Activated CD4-positive, alpha-beta T cell treated with anti-CD3 and anti-CD28 coated beads, Interleukin-2, amount 50 U/mL, for 24 hours (primary cell): ENCODE measurements around the gene SPON1.
"Not testable (repeated sequence)": the region's sequence is repeated elsewhere in the genome, so short reads cannot be mapped to it uniquely, and the experiment has no call there.

Experiments
- DNase-seq, 2 donors: peaks; one replicate each; pipeline ENCODE4 v3.0.0-alpha.2; 2020; ENCODE audit warnings: low read depth in 1 of 2, low spot score in 1 of 2

Gene SPON1

DNA sequence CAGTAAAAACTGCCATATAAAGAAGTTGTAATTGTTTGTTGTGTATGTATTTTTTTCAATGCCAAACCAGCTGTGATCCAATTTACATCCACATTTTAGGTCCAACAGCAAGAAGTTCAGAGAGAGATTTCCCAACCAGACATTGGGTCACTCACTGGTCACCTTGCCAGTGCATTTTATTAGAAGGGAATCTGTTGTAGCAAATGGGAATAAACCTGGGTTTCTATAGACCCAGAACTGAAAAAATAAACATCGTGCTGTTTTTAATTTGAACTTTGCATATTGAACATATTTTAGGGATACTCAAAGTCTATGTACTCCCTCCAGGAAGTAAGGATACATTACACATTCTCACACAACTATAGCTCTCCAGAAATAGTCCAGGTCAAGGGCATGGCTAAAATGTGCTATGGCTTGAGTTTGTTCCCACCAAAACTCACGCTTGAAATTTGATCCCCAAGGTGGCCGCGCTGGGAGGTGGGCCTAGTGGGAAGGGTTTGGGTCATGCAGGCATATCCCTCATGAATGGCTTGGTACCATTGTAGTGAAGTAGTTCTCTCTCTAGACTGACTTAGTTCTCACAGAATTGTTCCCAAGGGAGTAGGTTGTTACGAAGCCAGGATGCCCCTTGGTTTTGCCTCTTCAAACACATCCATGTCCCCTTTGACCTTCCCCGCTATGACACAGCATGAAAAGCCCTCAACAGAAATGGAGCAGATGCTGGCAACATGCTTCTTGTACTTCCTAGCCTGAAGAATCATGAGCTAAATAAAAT, 305.5 kb downstream of the SPON1 start:
- DNase-seq: no peak

DNA sequence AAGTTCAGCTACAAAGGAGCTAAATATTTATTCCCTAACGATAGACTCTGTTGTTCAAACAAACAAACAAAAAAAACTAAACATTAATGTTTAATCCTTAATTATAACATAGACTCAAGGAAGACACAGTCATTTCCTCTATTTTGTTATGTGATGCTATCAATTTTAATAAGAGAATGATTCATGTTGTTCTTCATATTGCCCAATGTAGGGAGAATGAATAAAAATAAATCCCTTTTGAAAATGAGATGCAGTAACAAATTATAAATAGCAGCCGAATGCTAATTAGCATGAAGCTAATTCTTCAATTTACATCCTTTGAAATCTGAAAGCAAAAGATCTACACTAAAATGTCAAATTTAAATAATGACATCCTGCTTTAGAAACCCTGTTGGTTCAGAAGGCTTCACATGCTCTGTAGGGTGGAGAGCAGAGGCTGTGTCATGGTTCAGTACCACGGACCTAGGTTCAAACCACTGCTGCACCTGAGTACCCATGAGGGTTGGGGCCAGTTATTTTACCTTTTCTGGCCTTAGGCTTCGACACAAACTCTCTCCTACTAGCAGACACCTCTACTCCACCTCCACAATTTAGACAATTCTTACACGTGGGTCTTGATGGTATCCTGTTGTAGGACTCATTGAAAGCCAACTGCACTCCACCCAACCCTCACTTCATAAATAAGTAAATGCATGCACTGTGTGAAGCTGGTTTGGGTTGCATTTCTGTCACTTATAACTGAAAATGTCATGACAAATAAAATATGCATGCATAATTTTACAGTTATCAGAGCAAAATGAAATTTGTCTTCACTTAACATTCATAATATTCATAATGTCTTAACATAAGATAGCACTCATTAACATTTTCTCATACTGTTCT, 307.4 kb downstream of the SPON1 start:
- no peak for DNase-seq

DNA sequence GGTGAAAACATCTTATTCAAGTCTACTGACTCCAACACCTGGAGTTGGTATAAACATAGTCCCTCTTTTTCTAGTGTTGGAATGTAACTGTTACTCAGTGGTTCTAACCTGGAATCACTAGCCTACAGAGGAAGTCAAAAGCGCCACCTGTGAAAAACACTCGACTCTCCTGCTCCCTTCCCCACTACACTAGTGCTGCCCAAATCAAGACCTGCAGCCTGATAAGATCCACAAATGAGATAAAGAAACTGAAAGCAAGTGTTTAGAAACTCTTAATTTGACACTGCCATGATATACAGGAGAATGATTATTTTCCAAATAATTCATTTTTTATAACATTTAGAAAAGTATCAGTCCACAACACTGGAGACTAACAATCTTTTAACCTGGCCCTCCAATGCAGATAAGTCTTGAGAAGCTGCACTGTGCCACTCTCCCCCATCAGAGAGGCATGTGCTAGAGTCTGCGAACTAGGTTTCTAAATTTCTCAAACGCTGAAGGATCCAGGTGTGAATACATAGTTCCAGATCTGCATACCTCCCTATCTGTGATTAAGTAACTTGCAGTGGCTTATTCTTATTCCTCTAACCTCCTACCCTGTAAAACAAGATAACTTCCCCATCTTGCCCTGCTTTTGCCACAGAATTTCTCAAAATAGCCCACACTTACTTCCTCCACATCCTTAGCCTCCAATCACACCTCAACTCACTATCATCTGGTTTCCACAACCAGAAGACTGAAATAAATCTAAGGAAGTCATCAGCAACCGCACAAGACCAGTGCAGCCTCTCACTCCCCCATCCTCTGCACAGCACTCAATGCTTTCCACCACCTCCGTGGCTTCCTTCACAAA, 308.4 kb downstream of the SPON1 start:
- no peak for DNase-seq

DNA sequence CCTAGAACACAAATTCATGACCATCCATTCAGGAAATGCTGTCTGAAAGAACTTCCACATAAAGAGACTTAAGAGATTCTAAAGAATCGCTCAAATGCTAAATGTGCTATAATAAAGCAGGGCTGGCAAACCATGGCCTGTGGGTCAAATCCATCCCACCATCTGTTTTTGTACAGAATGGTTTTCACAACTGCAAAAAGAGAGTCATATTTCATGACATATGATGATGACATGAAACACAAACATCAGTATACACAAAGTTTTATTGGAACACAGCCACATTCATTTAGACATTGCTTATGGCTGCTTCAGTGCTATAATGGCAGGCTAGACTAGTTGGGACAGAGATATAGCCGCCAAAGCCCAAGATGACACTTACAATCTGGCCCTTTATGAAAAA, 311.4 kb downstream of the SPON1 start:
- no peak for DNase-seq

DNA sequence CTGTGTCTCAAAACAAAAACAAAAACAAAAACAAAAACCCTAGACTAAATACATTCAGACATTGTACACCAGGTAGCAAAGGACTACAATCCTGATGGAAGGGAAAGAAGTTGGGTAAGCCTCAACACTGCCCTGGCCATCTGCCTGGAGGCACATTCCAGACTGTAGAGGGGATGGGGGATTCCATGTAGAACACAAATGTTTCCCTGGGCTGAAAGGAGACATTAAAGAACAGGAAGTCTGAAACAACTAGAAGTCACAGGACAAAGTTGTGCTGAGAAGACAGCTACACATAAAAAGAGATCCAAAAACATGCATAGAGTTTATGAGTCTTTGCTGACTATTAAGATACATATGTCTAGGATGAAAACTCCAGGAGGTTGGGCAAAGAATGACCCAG, 312.6 kb downstream of the SPON1 start:
- DNase-seq: no peak

DNA sequence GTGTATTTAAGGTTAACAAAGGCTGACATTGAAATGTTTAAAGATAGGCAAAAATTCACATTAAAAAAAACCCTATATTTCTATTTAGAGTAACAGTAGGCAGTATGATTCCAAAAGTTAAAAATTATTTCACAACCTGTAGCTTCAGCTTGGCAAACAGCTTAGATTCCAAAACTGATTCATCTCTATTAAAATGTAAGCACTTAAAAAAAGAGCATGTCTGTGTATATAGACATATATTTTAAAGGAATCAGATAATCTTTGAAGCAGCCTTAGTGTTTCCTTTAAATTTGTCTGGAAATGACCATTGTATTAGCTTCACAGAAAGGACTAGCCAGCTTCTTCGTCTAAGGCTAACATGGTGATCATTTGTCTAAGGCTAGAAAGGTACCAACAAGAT, 316.3 kb downstream of the SPON1 start:
- not testable (repeated sequence) for DNase-seq

DNA sequence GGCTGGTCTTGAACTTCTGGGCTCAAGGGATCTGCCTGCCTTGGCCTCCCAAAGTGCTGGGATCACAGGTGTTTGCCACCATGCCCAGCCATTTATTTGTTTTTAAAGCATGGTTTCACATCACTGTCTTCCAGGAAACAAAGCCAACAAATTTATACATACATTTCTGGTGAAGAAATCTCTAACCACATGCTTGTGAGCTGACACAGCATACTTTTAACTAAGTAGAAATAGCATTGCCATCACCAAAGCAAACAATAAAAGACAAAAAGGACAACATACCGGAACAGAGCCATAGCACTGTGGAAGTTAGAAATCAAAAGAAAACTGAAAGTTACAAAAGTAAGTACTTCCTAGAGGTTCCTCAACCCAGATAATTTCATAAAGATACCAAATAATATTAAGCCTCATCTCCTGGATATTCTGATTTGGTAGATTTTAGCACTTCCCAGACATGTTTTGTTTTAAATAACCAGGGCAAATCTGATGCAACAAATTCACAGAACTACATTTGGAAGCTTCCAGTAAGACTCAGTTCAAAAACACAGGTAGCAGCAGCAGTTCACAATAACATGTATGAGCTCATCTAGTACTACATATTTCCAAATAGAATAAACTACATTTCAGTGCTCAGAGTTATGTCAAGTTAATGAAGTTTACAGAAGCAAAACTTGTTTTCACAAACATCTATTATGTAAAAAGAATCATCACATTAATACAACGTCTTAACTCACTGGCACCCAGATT, 325.8 kb downstream of the SPON1 start:
- no peak for DNase-seq

DNA sequence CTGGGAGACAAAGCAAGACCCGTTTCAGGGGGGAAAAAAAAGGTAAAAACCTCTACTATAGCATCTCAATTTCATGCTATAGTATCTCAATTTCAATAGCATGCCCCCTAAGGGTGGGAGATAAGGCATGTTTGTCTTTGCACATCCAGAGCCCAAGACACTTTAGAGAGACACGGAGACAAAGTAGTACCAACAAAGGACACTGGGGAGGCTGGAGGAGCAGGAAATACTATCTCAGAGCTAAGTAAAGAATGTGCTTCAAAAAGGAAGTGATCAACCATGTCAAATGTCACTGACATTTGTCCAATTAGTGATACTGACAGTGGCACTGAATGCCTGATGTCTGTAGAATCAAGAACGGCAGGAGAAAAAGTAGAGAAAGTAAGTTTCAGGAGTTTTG, 327.9 kb downstream of the SPON1 start:
- no peak for DNase-seq

DNA sequence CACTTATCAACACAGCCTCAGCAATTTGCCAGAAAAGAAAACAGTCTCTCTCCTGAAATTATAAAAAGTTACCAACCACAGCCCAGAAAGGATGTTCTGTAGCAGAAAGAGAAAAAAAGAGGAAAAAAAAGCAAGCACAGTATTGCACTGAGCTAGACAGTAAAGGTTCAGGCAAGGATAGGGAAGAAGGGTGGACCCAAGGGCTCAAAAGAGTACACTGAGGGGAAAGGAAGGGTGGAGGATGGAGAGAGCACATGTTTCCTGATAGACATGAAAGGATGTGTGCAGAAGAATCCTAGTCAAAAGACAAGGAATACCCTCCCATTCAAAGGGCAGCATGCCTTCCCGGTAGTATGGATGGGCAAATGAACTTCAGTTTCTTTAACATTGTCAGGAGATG, 337.4 kb downstream of the SPON1 start:
- no peak for DNase-seq

DNA sequence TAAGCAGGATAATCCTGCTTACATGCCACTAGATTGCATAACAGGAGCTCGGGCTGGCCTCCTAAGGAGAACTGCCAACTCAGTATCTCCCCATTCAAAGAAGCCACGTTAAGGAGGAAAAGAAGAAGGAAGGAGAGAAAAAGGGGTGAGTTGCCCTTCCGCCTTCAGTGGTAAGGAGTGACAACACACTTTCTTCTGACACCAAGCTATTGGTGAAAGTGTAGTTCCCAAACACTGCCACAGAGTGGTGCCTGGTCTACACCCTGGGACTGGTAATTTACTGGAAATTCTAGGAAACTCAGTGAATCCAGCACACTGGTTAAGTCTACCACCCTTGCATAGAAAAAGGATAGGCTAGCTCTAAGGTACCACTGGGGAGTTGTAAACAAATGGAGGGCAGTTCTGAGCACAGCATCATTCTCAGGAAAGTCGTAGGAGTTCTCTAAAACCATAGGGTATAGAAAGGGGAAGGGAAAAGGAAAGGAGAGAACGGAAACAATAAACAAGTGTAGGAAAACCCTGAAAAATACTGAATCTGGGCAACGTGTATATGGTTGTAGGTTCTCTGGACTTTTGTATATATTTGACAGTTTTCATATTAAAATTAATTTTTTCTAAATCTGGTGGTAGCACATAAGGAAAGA, 338.3 kb downstream of the SPON1 start:
- peak in 1 of 2 donors; percentile 23 for DNase-seq

DNA sequence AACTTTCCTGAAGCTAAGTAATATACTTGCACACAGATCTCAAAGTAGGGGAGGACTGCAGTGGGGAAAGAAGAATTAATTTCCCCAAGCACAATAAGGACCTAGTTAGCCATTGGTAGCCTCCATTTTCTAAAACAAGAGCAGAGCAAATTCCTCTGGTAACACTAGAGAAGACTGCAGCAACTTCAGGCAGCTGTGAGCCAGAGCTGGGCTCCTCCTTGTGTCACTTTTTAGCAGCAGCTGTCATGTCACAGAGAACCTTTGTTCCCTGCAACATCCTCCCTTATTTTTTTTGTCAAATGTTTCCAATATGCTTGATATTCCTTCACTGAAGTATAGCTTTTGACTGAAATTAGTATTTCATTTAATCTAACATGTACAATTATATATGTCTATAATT, 342.1 kb downstream of the SPON1 start:
- no peak for DNase-seq

DNA sequence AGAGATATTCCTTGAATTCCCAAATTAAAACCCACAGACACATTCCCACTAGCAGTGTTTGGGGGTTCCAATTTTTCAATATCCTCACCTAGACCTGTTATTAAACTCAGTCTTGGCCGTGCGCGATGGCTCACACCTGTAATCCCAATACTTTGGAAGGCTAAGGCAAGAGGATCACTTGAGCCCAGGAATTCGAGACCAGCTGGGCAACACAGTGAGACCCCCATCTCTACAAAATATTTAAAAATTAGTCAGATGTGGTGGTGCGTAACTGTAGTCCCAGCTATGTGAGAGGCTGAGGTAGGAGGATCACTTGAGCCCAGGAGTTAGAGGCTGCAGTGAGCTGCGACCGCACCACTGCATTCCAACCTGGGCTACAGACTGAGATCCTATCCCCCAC, 343.1 kb downstream of the SPON1 start:
- no peak for DNase-seq

DNA sequence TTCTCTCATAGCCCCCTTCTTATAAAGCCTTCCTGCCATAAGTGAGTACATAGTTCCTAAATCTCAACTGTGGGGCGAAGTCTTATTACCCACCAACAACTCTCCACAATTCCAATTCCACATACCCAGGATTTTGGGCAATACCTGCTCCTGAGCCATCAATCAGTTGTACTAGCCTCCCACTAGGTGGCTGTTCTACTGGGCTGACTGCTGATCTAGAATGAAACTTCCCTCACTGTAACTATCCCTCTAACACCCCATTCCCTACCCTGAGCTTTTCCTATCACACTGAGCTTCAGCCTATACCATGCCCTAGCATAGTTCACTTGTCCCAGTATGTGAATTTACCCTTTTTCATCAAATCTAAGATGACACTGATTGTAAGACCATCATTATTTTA, 344.0 kb downstream of the SPON1 start:
- no peak for DNase-seq

DNA sequence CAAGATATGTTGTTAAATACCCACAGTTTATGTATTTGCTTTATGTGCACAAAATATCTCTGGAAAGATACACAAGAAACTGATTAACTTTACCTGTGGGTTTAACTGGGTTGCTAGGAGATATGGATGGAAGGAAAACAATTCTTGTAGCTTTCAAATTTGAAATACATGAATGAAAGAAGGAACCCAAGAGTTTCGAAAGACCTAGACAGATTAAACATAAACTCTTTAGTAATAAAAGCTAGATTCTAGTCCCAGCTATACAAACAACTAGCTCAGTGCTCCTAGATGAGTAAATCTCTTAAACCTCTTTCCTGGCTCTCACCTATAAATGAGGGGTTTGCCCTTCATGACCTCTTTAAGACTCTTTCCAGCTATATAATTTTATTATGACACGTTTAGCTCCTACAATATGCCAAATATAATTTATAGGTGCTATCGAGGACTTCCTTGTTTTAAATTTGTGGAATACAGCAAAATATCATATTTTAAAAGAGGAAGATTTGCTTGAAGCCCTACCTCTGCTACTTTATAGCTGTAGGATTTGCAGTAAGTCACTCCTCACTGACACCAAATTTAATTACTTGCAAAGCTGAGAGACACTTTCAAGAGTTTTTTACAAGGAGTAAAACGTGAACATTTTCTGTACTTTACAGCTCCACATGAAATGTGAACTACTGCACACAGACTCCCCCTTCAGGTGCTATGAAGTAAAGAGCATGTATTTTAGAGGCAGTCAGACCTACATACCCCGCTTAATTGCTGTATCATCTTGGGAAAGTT, 345.8 kb downstream of the SPON1 start:
- DNase-seq: no peak

DNA sequence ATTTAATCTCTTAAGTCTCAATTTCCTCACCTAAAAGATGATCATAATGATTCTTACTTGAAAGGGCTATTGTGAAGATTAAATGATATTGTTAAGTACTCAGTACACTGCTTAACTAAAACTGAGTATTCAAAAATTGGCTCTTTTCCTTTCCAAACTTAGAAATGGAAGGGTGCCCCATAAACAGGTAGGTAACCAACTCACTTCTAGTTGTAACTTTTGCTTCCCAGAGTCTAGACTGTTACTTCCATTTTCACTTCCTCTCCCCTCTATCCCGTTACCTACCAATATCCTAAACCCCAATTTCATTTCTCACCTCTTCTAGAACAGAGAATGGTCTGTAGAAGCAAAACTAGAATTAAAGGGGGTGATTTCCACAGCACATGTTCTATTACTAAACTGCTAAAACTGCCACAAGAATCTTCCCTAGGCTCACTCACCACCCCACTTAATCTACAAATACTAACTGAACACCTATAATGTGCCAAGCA, 346.4 kb downstream of the SPON1 start:
- no peak for DNase-seq

DNA sequence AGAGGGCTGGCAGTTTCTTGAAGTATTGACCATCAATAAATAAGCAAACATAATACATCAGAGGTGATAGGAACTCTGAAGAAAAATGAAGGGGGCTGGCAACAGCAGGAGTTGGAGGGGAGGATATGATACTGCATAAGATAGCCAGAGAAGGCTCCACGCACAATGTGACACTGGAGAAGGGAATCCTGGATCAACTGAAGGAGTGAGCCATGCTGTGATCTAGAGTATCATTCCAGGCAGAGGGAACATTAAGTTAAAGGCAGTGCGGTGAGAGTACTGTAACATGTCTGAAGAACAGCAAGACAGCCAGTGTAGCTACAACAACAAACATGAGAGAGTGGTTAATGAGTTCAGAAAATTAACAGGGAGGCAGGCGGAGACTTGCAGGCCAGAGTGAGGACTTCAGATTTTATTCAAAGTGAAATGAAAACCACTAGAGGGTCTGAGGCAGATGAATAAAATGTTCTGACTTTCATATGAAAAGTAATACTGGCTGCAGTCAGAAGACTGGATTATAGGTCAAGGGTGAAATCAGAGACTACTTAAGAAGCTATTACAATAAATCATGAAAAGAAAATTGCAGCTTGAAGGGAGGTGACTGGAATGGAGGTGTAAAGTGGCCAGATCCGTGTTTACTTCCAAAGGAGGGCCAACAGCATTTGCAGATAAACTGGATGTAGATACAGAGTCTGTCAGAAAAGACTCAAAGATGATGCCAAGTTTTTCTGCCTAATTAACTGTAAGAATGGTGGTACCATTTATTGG, 347.1 kb downstream of the SPON1 start:
- no peak for DNase-seq

DNA sequence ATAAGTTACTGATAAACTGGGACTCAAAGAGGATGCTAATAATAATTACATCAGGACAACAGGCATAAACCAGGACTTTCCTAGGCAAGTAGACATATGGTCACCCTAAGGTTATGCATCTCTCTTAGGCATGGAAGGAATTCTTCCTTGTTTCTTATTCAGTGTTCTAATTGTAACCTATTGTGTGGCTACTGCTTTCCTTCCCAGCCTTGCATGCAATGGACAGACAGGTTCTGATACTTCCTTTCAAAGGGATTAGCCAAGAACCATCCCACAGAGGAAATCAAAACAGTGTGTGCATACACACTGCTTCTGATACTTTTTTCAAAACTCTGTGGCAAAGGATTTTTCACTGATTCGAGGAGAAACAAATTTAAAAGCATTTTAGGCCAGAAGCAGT, 348.2 kb downstream of the SPON1 start:
- DNase-seq: no peak

DNA sequence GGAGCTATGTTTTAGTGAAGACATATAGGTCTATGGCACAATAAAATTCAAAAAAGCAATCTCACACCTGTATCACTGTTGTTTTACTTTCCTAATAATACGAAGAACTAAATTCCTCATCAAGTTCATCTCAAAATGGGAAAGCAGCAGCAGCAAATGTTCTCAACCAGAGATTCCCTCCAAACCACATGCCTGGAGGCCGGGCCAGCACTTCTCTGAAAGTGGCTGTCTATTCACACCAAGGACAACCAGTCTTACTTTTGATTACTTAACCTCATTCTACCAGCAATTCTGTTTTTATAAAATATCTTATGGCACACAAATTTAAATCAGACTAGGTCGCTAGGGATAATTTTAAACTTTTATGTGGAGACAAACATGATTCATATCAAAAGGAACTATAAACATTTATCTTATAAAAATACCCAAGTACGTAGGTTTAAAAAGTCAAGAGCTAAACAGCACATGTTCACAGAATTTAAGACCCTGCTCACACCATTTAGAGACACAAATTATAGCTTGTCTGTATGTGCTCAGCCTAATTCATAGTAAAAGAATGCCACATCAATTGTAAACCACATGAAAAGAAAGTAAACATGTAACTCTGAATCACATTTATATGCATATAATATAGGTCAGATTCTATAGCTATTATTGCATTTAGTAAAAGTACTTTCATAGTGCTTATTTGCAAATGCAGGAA, 350.4 kb downstream of the SPON1 start:
- no peak for DNase-seq
